Activated B cell treated with CpG ODN at 0.5 μM for 24 hours (primary cell): Measurements from ENCODE around the gene ENAH. TPM values are rescaled to one million over a fixed set of nuclear protein-coding genes. Genes with fewer than 3 reads are reported as not detected.

Source experiments
- ATAC-seq: fragments of 200-7000 bp; cut with Tn5 transposase; one replicate; pipeline ENCODE4 v1.10.0; 2021; ENCODE audit warnings: low read depth, mild to moderate bottlenecking, moderate library complexity
- CTCF ChIA-PET: fragments of 350-600 bp; sonication (Branson Sonifier 250); formaldehyde crosslinking; loops from one replicate; lab custom pipeline; 2021; ENCODE audit warnings: antibody characterized with exemption; lab: Charles Lee
- POLR2A ChIA-PET: fragments of 350-600 bp; sonication (Branson Sonifier 250); formaldehyde crosslinking; loops from one replicate; lab custom pipeline; 2021; ENCODE audit warnings: antibody characterized with exemption; lab: Charles Lee
- DNase-seq: peaks from one replicate; pipeline ENCODE4 v3.0.0; 2022
- H3K27ac Mint-ChIP-seq: one replicate; pipeline ENCODE4 v1.8.0; 2020; ENCODE audit warnings: mixed read lengths
- H3K27me3 Mint-ChIP-seq: one replicate; pipeline ENCODE4 v1.8.0; 2021; ENCODE audit warnings: mixed read lengths
- H3K36me3 Mint-ChIP-seq: one replicate; pipeline ENCODE4 v1.8.0; 2021; ENCODE audit warnings: low read depth, mixed read lengths
- H3K4me1 Mint-ChIP-seq: one replicate; pipeline ENCODE4 v1.8.0; 2021; ENCODE audit warnings: mixed read lengths
- H3K4me3 Mint-ChIP-seq: one replicate; pipeline ENCODE4 v1.8.0; 2020; ENCODE audit warnings: mild to moderate bottlenecking, mixed read lengths
- H3K9me3 Mint-ChIP-seq: one replicate; pipeline ENCODE4 v1.8.0; 2020; ENCODE audit warnings: mixed read lengths
- CTCF ChIP-seq: fragments of 200-600 bp; IDR thresholded peaks from one replicate; pipeline ENCODE4 v1.8.0; 2022; ENCODE audit warnings: antibody characterized with exemption, mild to moderate bottlenecking
- intact Hi-C: fragments of 100-400 bp; cut with micrococcal nuclease; formaldehyde crosslinking; loops from one replicate; pipeline ENCODE4 v1.15.1; 2024
- total RNA-seq: library from RNA; stranded (reverse); gene quantifications from 2 replicates; pipeline ENCODE4 v1.2.3, GENCODE V29; 2022

ENAH gene
- total RNA-seq, 1 donor from 2014 or later, result 1.2 TPM

- no peaks in the 10 kb centered on the region for H3K27me3 Mint-ChIP-seq
- H3K4me3 Mint-ChIP-seq, result no peak overlapping the region
- intact Hi-C loops, result no loop called here
- no peak for ATAC-seq
- CTCF ChIA-PET, result no interaction called here
- H3K4me1 Mint-ChIP-seq, result no peaks in the 10 kb centered on the region
- no peak for DNase-seq
- no peak overlapping the region for H3K27ac Mint-ChIP-seq
- no peaks in the 10 kb centered on the region for H3K36me3 Mint-ChIP-seq
- no peak for TF ChIP-seq CTCF
- no peaks in the 10 kb centered on the region for H3K9me3 Mint-ChIP-seq
- POLR2A ChIA-PET, result no interaction called here
Observed at GRCh38 chr1:225592362-225593025, 60.4 kb downstream of the ENAH start.

- no peak overlapping the region for H3K4me3 Mint-ChIP-seq
- CTCF ChIA-PET, result interaction anchor here (0.6 kb wide), 1 partner anchor 32 kb away, joined by 4 read pairs; no protein-coding TSS in a partner anchor
- no peak for DNase-seq
- no peaks in the 10 kb centered on the region for H3K4me1 Mint-ChIP-seq
- H3K36me3 Mint-ChIP-seq, result no peaks in the 10 kb centered on the region
- intact Hi-C loops, result no loop called here
- ATAC-seq, result no peak
- TF ChIP-seq CTCF, result no peak
- POLR2A ChIA-PET, result no interaction called here
- peaks cover 4% of the 10 kb centered on the region for H3K27me3 Mint-ChIP-seq
- H3K9me3 Mint-ChIP-seq, result no peaks in the 10 kb centered on the region
- no peak overlapping the region for H3K27ac Mint-ChIP-seq
Observed at GRCh38 chr1:225587310-225587709, 65.6 kb downstream of the ENAH start.

GRCh38 chr1:225581186-225581585 lies 71.7 kb downstream of the ENAH start:
- Mint-ChIP-seq H3K36me3 (no peaks in the 10 kb centered on the region), H3K4me1 (peaks cover 9% of the 10 kb centered on the region), H3K4me3 (no peak overlapping the region), H3K27me3 (peaks cover 12% of the 10 kb centered on the region), H3K27ac (no peak overlapping the region), H3K9me3 (no peaks in the 10 kb centered on the region)
- ChIA-PET CTCF (no interaction called here), POLR2A (no interaction called here)
- ATAC-seq, result no peak
- no peak for TF ChIP-seq CTCF
- intact Hi-C loops, result no loop called here
- no peak for DNase-seq

- CTCF ChIA-PET, result no interaction called here
Observed at GRCh38 chr1:225580238-225581099, 72.5 kb downstream of the ENAH start.

More at GRCh38 chr1:225580238-225581099, 72.5 kb downstream of the ENAH start:
- intact Hi-C loops, result no loop called here
- Mint-ChIP-seq H3K27ac (no peak overlapping the region), H3K36me3 (no peaks in the 10 kb centered on the region), H3K9me3 (no peaks in the 10 kb centered on the region), H3K27me3 (peaks cover 12% of the 10 kb centered on the region), H3K4me1 (peaks cover 9% of the 10 kb centered on the region), H3K4me3 (no peak overlapping the region)
- ATAC-seq (no peak), DNase-seq (no peak)
- TF ChIP-seq CTCF, result no peak
- POLR2A ChIA-PET, result interaction anchor here (0.7 kb wide), 1 partner anchor 252 kb away, joined by 12 read pairs; no protein-coding TSS in a partner anchor
